Keratinocyte (primary cell): ENCODE measurements around the gene ERBB2.

Experiments
- CTCF ChIP-seq, 3 experiments: IDR thresholded peaks in 1 of 3; conservative IDR thresholded peaks in 1 of 3; optimal IDR thresholded peaks in 1 of 3; 2 replicates in 2 of 3; 3 replicates in 1 of 3; pipeline versions ENCODE3 to v1.5.1; 2011; ENCODE audit warnings: low read length in 3 of 3, mild to moderate bottlenecking in 3 of 3, moderate library complexity in 2 of 3, control low read depth in 1 of 3, inconsistent platforms in 1 of 3; ENCODE audit not compliant: insufficient read depth in 2 of 3; ENCODE audit errors: extremely low read depth in 1 of 3
- EZH2 ChIP-seq: IDR thresholded peaks from one replicate; pipeline ENCODE4 v1.6.1; 2012; ENCODE audit warnings: inconsistent platforms, mild to moderate bottlenecking, low read length, moderate library complexity

DNA sequence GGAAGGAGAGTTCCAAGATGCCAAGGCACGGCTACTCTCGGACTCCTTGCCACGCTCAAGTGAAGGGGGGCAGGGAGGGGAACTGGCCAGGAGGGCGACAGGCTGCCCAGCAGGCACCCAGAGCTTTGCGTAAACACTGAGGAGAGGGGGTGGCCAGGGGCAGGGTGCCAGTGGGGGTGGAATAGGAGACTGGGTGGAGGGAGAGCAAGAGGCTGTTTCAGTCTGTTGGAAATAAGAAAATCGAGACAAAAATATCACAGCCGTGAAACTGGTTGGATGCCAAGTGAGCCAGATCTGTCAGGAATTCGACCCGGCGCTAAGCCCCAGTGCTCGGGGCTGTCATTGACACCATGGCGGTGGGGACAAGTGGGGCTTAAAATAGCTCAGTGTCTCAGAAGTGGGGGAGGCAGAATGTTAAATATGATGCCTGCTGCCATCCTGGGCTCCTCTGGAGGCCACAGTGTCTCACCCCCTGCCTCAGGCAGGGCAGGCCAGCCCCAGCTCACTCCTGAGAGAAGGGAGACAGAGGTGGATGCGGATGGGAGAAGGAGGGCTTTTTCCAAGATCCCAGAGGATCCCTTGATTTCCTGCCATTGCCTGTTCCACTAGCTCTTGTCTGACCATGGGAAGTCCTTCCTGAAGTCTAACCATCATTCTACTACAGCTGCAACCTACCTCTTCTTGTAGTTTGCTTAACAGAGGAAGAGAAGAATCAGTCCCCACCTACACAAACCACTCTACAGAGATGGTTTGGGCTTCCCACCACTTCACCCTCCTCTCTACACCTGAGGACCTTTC lies 22.1 kb upstream of the ERBB2 start:
- TF ChIP-seq CTCF (optimal IDR thresholded peaks at IDR 0.05 in 1 of 3, IDR thresholded peaks at IDR 0.05 in 1 of 3, conservative IDR thresholded peaks at IDR 0.05 in 1 of 3; ENCODE audit: extremely low read depth in 1 of 3, insufficient read depth in 2 of 3, low read length in 3 of 3) = no peak
- TF ChIP-seq EZH2 = no peak
